ENCODE results near the gene TMPRSS3.

DNA sequence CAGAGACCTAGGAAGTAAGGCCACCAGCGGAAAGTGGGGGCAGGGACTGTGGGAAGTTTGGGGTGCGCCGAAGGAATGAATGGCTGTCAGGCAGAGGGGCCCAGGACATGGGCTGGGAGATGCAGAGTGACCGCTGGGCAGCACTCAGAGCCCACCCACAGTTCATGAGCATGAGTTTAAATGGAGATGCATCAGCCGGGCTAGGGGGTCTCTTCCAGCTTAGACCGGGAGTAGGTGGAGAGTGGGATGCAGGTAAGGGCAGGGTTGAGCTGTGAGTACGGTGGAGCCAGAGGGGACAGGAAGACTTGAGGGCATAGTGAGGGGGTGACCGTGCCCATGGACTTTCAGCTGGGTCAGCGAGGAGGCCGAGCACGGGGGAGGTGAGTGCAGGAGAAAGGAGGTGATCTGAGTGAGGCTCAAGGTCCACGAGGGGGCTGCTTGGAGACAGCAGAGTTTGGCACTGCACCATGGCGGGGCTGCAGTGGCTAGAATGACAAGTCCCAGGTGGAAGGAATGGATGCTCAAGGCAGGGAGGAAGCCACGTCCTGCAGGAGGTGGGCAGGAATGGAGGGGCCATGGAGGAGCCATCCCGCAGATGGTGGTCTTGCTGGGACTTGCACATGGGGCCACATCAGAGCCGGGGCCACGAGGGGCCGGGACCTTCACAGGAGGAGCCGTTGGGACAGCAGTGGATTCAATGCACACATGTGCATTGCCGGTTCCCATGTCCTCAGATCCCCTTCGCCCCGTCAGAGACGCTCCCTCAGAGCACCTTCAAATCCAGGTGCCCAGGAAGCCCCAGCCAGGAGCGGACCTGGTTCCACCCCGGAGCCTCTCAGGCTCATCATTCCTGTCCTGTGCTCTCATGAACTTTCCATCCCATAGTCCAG is 42.7 kb upstream of the TMPRSS3 start:
- TF ChIP-seq CTCF (IDR thresholded peaks at IDR 0.05): no peak
- TF ChIP-seq POLR2A (IDR thresholded peaks at IDR 0.05): no peak
